NT2/D1 (cell line): ENCODE results near the gene ZNF655.

Experiments used
- DNase-seq: peaks from one replicate; pipeline ENCODE4 v3.0.0-alpha.2; 2011; ENCODE audit warnings: low read depth, low spot score
- H3K27me3 ChIP-seq: 2 replicates; pipeline ENCODE4 v1.6.0; 2011; ENCODE audit warnings: mild to moderate bottlenecking; ENCODE audit not compliant: insufficient read length, insufficient read depth
- H3K36me3 ChIP-seq: 2 replicates; pipeline ENCODE4 v1.6.1; 2011; ENCODE audit warnings: mild to moderate bottlenecking, low read length, mixed read lengths; ENCODE audit not compliant: insufficient read depth, insufficient read length
- H3K4me1 ChIP-seq: 2 replicates; pipeline ENCODE4 v1.5.1; 2011; ENCODE audit not compliant: insufficient read depth, insufficient read length
- H3K4me3 ChIP-seq: 2 replicates; pipeline ENCODE4 v1.5.1; 2011; ENCODE audit warnings: low read depth; ENCODE audit not compliant: insufficient read length
- H3K9ac ChIP-seq: 2 replicates; pipeline ENCODE4 v1.6.0; 2011; ENCODE audit warnings: low read depth; ENCODE audit not compliant: insufficient read length
- H3K9me3 ChIP-seq: 2 replicates; pipeline ENCODE4 v1.5.1; 2011; ENCODE audit warnings: mild to moderate bottlenecking, low read length; ENCODE audit not compliant: insufficient read depth
- SUZ12 ChIP-seq: IDR thresholded peaks from 2 replicates; pipeline ENCODE4 v1.6.1; 2011; ENCODE audit not compliant: insufficient read length, insufficient read depth; ENCODE audit errors: extremely low read depth
- YY1 ChIP-seq: IDR thresholded peaks from 2 replicates; pipeline ENCODE4 v1.6.1; 2011; ENCODE audit not compliant: insufficient read length, insufficient read depth
- ZNF274 ChIP-seq: IDR thresholded peaks from 2 replicates; pipeline ENCODE4 v1.6.1; 2011; ENCODE audit warnings: mild to moderate bottlenecking, low read depth, low read length

Gene ZNF655

GRCh38 chr7:99616359-99617191 lies 58.1 kb downstream of the ZNF655 start, which contains the start of gene ZSCAN25:
Gene ZSCAN25 (plus strand): TSS chr7:99616946. CDS start chr7:99619607, 2,661 bp downstream.
- Histone ChIP-seq H3K9me3 (peaks cover 8% of the 10 kb centered on the region), H3K9ac (peak within 1 kb of the TSS; percentile 91), H3K4me3 (peak within 1 kb of the TSS; percentile 84), H3K36me3 (peaks cover 35% of the 10 kb centered on the region), H3K27me3 (no peaks in the 10 kb centered on the region), H3K4me1 (peaks cover 2% of the 10 kb centered on the region)
- no peak for TF ChIP-seq SUZ12
- TF ChIP-seq YY1: no peak
- no peak for TF ChIP-seq ZNF274
- peak; percentile 96 for DNase-seq

GRCh38 chr7:99617192-99617781 lies 58.8 kb downstream of the ZNF655 start:
- Histone ChIP-seq H3K9me3 (peaks cover 8% of the 10 kb centered on the region), H3K4me3 (peak overlapping the region; percentile 84), H3K36me3 (peaks cover 41% of the 10 kb centered on the region), H3K9ac (peak overlapping the region; percentile 91), H3K4me1 (peaks cover 2% of the 10 kb centered on the region), H3K27me3 (no peaks in the 10 kb centered on the region)
- TF ChIP-seq SUZ12 (no peak), ZNF274 (no peak), YY1 (no peak)
- DNase-seq: no peak

- no peak for DNase-seq
- TF ChIP-seq SUZ12 (no peak), YY1 (no peak), ZNF274 (no peak)
- Histone ChIP-seq H3K9ac (peak overlapping the region; percentile 21), H3K9me3 (peaks cover 8% of the 10 kb centered on the region), H3K4me1 (peaks cover 2% of the 10 kb centered on the region), H3K27me3 (no peaks in the 10 kb centered on the region), H3K4me3 (no peak overlapping the region), H3K36me3 (peaks cover 53% of the 10 kb centered on the region)
Observed at GRCh38 chr7:99618726-99619125, 60.3 kb downstream of the ZNF655 start.

- TF ChIP-seq YY1 (no peak), SUZ12 (no peak), ZNF274 (no peak)
- Histone ChIP-seq H3K4me3 (no peak overlapping the region), H3K4me1 (peaks cover 2% of the 10 kb centered on the region), H3K27me3 (no peaks in the 10 kb centered on the region), H3K36me3 (peaks cover 63% of the 10 kb centered on the region), H3K9ac (no peak overlapping the region), H3K9me3 (no peaks in the 10 kb centered on the region)
- no peak for DNase-seq
Observed at GRCh38 chr7:99619571-99620130, 61.2 kb downstream of the ZNF655 start.

- Histone ChIP-seq H3K9me3 (no peaks in the 10 kb centered on the region), H3K4me3 (no peak overlapping the region), H3K27me3 (no peaks in the 10 kb centered on the region), H3K4me1 (peaks cover 2% of the 10 kb centered on the region), H3K36me3 (peaks cover 79% of the 10 kb centered on the region), H3K9ac (no peak overlapping the region)
- TF ChIP-seq YY1 (no peak), SUZ12 (no peak), ZNF274 (no peak)
- DNase-seq: no peak
Observed at GRCh38 chr7:99621271-99621670, 62.8 kb downstream of the ZNF655 start.

GRCh38 chr7:99622596-99622995 lies 64.2 kb downstream of the ZNF655 start:
- Histone ChIP-seq H3K36me3 (peaks cover 91% of the 10 kb centered on the region), H3K9ac (no peak overlapping the region), H3K9me3 (no peaks in the 10 kb centered on the region), H3K4me1 (peaks cover 2% of the 10 kb centered on the region), H3K27me3 (no peaks in the 10 kb centered on the region), H3K4me3 (no peak overlapping the region)
- DNase-seq: no peak
- no peak for TF ChIP-seq YY1
- no peak for TF ChIP-seq ZNF274
- no peak for TF ChIP-seq SUZ12
